Measurements from ENCODE around the gene KRT36. TPM values are rescaled to one million over a fixed set of nuclear protein-coding genes. Genes with fewer than 3 reads are reported as not detected.

Gene KRT36
- total RNA-seq = not detected

DNA sequence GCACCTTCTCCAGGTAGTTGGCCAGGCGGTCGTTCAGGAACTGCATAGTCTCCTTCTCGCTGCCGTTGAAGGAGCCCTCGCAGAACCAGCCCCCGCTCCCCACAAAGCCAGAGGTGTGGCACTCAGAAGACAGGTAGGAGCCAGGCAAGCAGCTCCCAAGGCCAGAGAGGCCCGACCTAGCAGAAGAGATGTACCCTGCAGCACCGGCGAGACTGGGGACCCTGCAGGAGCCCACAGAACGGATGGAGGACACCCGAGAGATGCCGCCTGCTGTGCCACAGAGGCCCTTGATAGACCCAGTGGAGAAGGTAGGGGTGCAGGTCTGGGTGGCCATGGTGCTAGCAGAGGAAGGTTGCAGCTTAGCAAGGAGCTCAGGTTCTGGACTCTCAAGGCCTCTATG is at the start of gene KRT36:
Gene KRT36 (minus strand): TSS at position 380 of the 400 bp plus-strand sequence. CDS start 46 bp downstream, at position 334.
- Histone ChIP-seq H3K4me1 (ENCODE audit: control insufficient read depth in 1 of 2, low read depth in 2 of 2) (peaks cover 5 to 9% of the 10 kb centered on the region in 2 donors), H3K4me3 (no peak within 1 kb of the TSS), H3K27me3 (replicated peaks; ENCODE audit: insufficient read depth) (no peaks in the 10 kb centered on the region), H3K36me3 (no peaks in the 10 kb centered on the region), H3K27ac (no peak within 1 kb of the TSS), H3K9me3 (no peaks in the 10 kb centered on the region)
- DNase-seq (ENCODE audit: low spot score) = no peak
- TF ChIP-seq, protein P1, sequence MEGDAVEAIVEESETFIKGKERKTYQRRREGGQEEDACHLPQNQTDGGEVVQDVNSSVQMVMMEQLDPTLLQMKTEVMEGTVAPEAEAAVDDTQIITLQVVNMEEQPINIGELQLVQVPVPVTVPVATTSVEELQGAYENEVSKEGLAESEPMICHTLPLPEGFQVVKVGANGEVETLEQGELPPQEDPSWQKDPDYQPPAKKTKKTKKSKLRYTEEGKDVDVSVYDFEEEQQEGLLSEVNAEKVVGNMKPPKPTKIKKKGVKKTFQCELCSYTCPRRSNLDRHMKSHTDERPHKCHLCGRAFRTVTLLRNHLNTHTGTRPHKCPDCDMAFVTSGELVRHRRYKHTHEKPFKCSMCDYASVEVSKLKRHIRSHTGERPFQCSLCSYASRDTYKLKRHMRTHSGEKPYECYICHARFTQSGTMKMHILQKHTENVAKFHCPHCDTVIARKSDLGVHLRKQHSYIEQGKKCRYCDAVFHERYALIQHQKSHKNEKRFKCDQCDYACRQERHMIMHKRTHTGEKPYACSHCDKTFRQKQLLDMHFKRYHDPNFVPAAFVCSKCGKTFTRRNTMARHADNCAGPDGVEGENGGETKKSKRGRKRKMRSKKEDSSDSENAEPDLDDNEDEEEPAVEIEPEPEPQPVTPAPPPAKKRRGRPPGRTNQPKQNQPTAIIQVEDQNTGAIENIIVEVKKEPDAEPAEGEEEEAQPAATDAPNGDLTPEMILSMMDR (IDR thresholded peaks at IDR 0.05) = no peak
- ATAC-seq (ENCODE audit: insufficient number of reproducible peaks, low FRiP score, low read depth) = no peak

DNA sequence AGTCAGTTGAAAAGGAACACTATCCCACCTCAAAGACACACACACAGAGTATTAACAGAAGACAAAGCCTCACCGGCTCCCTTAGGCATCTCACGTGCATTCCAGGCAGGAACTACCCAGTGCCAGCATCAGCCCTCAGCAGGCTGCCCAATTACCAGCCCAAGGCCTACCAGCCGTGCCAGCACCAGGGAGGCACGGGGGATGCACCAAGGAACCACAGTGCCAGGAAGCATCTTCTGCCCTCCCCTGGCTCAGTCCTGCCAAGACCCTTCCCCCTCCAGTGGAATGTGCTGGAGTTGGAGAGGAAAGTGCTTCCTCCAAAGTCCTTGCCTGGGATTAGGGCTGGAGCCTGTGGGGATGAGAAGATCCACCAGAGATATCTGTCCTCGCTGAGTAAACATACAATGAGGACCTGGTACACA is 49.4 kb upstream of the KRT36 start:
- H3K4me3 ChIP-seq = no peak overlapping the region
- H3K4me1 ChIP-seq (ENCODE audit: control insufficient read depth in 1 of 2, low read depth in 2 of 2) = no peaks in the 10 kb centered on the region
- H3K27ac ChIP-seq = no peak overlapping the region
- H3K36me3 ChIP-seq = no peaks in the 10 kb centered on the region
- TF ChIP-seq, protein P1 (IDR thresholded peaks at IDR 0.05) = no peak
- ATAC-seq (ENCODE audit: insufficient number of reproducible peaks, low FRiP score, low read depth) (no peak), DNase-seq (ENCODE audit: low spot score) (no peak)
- no peaks in the 10 kb centered on the region for H3K9me3 ChIP-seq
- no peaks in the 10 kb centered on the region for H3K27me3 ChIP-seq (replicated peaks; ENCODE audit: insufficient read depth)

DNA sequence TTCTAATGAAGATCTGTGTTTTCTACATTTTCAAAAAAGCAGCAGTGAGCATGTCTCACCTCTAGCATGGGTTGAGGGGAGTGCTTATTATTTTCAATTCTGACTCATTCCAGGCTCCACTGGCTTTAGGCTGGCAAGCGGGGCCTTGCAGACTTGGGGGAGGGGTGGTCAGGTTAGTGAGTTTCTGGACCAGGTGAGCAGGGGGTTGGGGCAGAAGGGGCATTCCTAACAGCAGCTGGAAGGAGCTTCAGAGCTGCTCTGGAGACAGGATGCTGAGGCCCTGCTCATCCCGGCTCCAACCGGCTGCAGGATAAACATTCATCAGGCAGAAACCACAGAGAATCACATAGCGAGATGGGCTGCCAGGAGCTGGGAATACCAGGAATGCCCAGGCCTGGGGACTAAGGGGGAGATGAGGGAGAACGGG is 48.9 kb upstream of the KRT36 start:
- TF ChIP-seq, protein P1 (IDR thresholded peaks at IDR 0.05) = no peak
- no peaks in the 10 kb centered on the region for H3K9me3 ChIP-seq
- ATAC-seq (ENCODE audit: insufficient number of reproducible peaks, low FRiP score, low read depth) (no peak), DNase-seq (ENCODE audit: low spot score) (no peak)
- no peaks in the 10 kb centered on the region for H3K36me3 ChIP-seq
- no peaks in the 10 kb centered on the region for H3K27me3 ChIP-seq (replicated peaks; ENCODE audit: insufficient read depth)
- no peak overlapping the region for H3K27ac ChIP-seq
- H3K4me3 ChIP-seq = no peak overlapping the region
- H3K4me1 ChIP-seq (ENCODE audit: control insufficient read depth in 1 of 2, low read depth in 2 of 2) = no peaks in the 10 kb centered on the region

DNA sequence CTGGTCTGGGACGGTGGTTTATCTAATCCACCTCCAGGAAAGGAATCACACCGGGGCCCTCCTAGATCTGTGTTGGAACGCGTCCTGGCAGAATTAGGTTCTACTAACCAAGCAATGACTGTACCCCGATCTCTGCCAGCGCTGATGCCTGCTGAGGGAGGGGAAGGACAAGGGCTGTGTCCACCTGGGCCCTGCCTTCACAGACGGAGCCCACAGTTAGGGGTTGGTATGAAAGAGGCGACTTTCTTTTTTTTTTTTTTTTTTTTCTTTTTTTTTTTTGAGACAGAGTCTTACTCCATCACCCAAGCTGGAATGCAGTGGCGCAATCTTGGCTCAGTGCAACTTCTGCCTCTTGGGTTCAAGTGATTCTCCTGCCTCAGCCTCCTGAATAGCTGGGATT is 48.3 kb upstream of the KRT36 start:
- Histone ChIP-seq H3K27me3 (replicated peaks; ENCODE audit: insufficient read depth) (no peaks in the 10 kb centered on the region), H3K36me3 (no peaks in the 10 kb centered on the region), H3K27ac (no peak overlapping the region), H3K4me3 (no peak overlapping the region), H3K9me3 (no peaks in the 10 kb centered on the region), H3K4me1 (ENCODE audit: control insufficient read depth in 1 of 2, low read depth in 2 of 2) (no peaks in the 10 kb centered on the region)
- DNase-seq (ENCODE audit: low spot score) (no peak), ATAC-seq (ENCODE audit: insufficient number of reproducible peaks, low FRiP score, low read depth) (no peak)
- TF ChIP-seq, protein P1 (IDR thresholded peaks at IDR 0.05) = no peak

DNA sequence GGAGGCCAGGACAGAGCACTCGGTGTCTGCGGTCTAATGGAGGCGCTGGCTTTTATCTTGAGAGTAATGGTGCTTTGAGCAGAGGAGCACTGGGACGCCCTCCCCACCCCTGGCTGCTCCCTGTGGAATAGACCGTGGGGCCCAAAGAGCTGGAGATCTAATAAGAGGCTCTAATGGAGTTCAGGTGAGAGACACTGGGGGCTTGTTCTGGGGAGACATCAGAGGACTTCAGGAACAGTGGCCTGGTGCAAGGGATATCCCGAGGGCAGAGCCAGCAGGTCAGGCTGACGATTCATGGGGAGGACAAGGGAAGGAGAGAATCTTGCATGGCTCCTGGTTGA is 47.9 kb upstream of the KRT36 start:
- H3K36me3 ChIP-seq = no peaks in the 10 kb centered on the region
- H3K4me3 ChIP-seq = no peak overlapping the region
- no peaks in the 10 kb centered on the region for H3K27me3 ChIP-seq (replicated peaks; ENCODE audit: insufficient read depth)
- TF ChIP-seq, protein P1 (IDR thresholded peaks at IDR 0.05) = no peak
- DNase-seq (ENCODE audit: low spot score) = no peak
- ATAC-seq (ENCODE audit: insufficient number of reproducible peaks, low FRiP score, low read depth) = no peak
- H3K9me3 ChIP-seq = no peaks in the 10 kb centered on the region
- no peak overlapping the region for H3K27ac ChIP-seq
- H3K4me1 ChIP-seq (ENCODE audit: control insufficient read depth in 1 of 2, low read depth in 2 of 2) = no peaks in the 10 kb centered on the region

Data from thoracic aorta (tissue), 2 donors.